NCI-H748 (cell line): ENCODE results near the gene TBPL2.
"Not testable (repeated sequence)": the region's sequence is repeated elsewhere in the genome, so short reads cannot be mapped to it uniquely, and the experiment has no call there.

Experiments
- DNase-seq: peaks from one replicate; lab custom pipeline; 2025; ENCODE audit not compliant: unreplicated experiment; lab: John Stamatoyannopoulos, UW

The TBPL2 gene

DNA sequence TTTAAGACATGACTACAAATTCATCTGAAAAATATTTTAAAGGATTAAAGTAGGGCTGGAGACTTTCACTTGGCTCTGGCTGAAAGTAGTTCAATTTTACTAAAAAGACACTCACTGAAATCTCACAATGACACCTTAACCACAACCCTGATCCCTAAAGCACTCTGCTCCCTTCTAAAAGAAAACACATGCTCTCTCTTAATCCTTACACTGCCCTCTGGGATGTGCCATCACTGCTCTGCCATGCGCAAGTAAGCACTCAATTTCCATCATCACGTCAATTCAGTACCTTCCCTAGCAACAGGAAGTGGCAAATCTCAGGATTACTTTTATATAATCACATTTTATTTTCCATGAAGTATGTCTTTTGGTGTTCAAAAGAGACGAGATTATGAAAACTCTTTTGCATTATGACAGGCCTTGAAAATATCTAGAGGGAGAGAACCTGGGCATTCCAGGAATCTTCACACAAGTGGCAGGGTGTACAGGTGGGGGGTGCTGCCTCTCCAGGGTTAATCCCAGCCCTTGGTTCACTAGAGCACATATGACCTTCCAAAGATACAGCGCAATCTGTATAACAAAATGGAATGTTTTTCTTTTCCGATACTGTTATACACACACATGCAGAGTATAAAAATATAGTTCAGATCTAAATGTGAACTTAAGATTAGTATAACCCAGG, 36.1 kb downstream of the TBPL2 start:
- no peak for DNase-seq

DNA sequence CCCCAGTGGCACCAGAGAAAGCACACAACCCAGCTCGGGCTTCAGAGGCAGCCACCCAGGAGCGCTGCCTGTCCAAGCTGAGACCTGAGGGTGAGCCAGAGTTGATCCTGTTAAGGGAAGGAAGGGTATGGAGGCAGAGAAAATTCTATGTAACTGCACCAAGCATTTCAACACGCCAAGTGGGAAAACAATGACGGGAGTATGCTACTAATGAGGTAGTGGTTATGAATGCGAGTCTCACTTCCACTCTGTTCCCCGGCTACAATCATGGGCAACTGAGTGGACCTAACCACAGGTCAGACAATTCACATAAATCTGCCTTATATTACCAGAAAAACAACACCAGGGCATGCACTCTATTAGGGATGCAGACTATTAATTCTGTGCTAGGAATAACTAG, 38.7 kb downstream of the TBPL2 start:
- no peak for DNase-seq

- no peak for DNase-seq
These were observed 40.6 kb downstream of the TBPL2 start for GRCh38 chr14:55399852-55400251.

DNA sequence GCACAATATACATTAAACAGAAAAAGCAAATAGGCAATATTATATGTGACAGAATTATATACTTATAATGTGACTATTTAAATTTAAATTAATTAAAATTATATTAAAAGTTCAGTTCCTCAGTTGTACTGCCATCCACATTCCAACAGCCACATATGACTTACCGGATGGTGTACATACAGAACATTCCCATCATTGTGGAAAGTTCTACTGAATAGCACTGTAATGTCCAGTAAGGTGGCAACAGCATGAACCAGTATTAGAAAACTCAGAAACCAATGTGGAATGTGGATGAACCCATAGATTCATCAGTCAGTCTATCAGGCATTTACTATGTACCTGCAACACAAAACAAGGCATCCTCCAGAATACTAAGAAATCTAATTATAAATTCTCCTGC, 41.2 kb downstream of the TBPL2 start:
- no peak for DNase-seq

DNA sequence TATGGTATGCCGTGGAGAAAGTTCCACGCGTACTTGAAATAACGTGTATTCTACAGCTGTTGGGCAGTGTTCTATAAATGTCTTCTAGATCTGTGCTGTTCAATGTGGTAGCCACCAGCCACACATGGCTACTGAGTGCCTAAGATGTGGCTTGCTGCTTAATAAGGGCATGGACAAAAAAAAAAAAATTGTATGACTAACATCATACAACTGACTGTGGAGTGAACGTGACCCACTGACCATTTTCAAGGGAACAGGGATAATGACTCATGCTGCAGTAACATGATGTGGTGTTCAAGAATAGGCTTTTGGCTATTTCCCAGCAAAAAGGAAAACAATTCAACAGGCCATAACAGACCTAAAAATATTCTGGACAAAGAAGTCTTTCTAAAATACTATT, 41.7 kb downstream of the TBPL2 start:
- DNase-seq: no peak

DNA sequence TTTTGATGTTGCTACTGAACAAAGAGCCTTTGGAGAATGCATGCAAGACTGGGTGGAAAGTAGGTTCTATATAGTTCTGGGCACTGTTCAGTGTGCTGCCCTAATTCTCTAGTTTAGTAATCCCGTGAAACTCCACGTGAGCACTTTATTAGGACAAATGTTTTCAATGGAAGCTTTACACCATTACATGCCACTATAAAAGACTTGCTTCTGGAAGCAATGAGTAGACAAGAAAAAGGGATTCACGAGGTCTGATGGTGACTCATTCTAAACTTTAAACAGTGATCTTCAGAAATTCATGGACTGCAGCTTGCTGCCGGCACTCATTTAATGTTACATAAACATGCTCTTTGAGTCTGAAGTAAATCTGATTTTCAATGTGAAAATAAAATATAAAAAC, 51.1 kb downstream of the TBPL2 start:
- DNase-seq: no peak

DNA sequence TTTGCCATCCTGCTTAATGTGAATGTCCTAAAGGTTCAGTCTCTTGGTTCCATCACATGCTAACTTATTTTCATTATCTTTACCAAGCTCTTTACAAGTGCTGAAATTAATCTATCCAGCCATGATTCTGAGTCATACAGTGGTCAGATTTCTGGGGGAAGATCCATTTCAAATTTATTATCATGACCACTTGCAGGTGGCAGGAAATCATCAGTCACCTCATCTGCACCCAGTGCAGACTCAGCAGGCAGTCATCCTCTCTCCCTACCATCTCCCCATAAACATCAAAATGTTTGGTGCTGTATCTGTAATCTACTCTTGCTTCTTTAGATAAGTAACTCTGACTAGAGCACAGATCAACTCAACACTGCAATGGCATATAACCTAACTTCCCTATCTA, 52.3 kb downstream of the TBPL2 start:
- no peak for DNase-seq

GRCh38 chr14:55387121-55387520, 53.3 kb downstream of the TBPL2 start:
- DNase-seq: no peak

DNA sequence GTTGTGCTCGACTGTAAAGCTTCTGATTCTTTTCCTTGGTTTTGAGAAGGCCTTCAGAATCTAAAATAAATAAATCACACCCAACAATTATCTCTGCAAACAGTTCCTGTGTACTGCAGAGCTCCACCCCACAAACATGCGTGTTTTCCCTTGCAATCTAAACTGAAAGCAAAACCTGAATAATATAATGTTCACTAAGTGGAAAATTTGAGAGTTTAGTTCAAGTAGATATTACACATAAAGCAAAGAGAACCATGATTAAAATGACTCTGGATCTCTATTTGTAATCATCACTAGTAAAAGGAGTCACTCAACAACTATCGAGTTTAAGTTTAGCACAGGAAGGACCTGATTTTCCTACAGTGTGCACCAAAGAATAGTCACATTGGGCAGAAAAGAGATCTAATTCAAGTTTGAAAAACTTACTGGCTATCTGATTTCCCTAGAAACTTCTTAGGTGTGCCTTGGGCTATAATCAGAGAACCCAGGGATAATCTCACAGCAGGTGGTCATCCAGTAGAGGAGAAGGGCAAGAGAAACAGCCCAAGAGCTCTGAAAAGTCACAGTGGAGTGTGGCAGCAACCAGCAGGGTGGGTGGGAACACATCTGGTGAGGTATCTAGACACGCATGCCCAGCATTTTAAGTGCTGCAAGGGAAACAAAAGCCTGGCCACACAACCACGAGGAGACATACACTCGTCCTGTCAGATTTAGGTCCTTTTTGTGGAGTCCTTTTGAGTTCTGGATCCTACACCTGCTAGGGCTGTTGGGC, 54.2 kb downstream of the TBPL2 start:
- DNase-seq: peak; percentile 63

GRCh38 chr14:55384536-55384935, 55.9 kb downstream of the TBPL2 start:
- no peak for DNase-seq

DNA sequence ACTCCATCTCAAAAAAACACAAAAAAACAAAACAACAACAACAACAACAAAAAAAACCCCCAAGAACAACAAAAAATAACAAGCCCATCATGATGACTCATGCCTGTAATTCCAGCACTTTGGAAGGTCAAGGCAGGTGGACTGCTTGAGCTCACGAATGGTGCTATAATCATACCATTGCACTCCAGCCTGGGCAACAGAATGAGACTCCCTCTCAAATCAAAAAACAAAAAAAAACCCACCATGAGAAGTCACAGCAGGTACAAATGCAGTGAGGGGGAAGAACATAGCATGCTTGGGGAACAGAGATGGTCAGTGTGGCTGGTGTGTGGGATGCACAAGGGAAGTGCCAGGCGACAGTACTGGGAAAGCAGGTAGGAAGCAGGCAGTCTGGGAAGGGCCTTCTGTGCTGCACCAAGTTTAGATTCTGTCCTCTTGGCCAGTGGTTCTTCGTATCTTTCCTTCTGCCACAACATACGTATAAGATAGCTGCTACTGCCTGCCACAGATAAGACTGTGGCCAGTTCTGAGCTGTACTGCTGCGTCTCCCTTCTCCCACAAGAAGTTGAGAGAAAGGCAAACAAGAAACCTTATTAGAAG, 56.8 kb downstream of the TBPL2 start:
- no peak for DNase-seq

DNA sequence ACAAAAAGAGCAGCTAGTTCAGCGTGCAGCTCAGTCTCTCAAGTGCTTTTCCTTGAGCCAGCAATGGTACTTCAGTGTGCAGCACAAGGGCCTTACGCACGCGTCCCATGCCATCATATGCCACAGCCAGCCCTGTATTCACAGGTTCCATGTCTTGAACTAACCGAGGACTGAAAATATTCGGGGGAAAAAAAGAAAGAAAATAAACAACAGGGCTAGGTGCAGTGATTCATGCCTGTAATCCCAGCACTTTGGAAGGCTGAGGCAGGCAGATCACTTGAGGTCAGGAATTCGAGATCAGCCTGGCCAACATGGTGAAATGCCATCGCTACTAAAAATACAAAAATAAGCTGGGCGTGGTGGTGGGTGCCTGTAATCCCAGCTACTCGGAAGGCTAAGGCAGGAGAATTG, 57.4 kb downstream of the TBPL2 start:
- not testable (repeated sequence) for DNase-seq

DNA sequence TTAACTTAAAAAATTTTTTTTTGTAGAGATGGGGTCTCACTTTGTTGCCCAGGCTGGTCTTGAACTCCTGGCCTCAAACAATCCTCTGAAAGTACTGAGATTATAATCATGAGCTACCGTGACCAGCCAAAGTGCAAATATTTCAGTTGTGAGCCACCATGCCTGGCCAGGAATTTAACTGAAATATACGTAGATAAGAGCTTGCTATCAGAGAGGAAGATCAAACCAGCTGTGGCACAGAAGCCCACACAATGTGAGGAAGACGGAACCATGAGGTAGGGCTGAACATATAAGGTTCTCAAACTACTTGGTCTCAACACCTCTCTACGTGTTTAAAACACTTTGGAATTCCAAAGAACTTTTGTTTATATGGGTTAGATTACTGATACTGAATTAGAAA, 57.9 kb downstream of the TBPL2 start:
- DNase-seq: no peak

GRCh38 chr14:55381561-55381960, 58.9 kb downstream of the TBPL2 start:
- no peak for DNase-seq

GRCh38 chr14:55381040-55381439, 59.4 kb downstream of the TBPL2 start:
- DNase-seq: no peak

GRCh38 chr14:55377236-55377635, 63.2 kb downstream of the TBPL2 start:
- DNase-seq: no peak

- DNase-seq: no peak
These were observed 65.6 kb downstream of the TBPL2 start for GRCh38 chr14:55374771-55375170.

GRCh38 chr14:55373784-55374705, 66.4 kb downstream of the TBPL2 start:
- no peak for DNase-seq

- no peak for DNase-seq
These were observed 67.6 kb downstream of the TBPL2 start for GRCh38 chr14:55372825-55373224.

- DNase-seq: no peak
These were observed 68.0 kb downstream of the TBPL2 start for GRCh38 chr14:55372423-55372822.

DNA sequence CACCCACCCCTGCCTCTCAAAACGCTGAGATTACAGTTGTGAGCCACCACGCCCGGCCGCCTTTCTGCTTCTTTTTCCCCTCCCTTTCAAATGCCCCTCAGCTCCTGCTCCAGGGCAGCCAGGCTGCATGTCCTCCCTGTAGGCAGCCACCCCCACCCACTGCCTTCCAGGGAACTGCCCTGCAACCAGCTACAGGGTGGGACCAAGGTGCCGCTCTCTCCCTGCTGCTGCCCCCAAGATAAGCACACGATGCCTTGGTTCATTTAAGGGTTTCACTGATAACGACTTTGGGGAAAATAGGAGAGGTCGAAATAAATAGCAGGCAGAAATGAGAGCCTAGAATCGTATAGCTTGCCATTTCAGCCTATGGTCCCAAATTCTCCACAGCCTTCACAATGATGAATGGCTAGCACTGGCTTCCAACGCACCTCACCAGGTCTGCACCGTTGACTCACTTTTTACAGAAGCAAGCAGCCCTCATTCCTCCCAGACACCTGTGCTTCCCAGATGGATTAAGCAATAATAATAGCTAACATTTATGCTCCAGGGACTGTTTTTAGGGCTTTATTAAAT, 69.4 kb downstream of the TBPL2 start:
- DNase-seq: no peak
